GM21360 (cell line): ENCODE data around the gene SNIP1.
"Not testable (repeated sequence)": the region's sequence is repeated elsewhere in the genome, so short reads cannot be mapped to it uniquely, and the experiment has no call there.

Experiments used
- ATAC-seq: cut with Tn5 transposase; IDR thresholded peaks from one replicate; pipeline ENCODE4 v1.9.1; 2021; ENCODE audit warnings: mild to moderate bottlenecking, moderate library complexity; ENCODE audit not compliant: unreplicated experiment

The SNIP1 gene

DNA sequence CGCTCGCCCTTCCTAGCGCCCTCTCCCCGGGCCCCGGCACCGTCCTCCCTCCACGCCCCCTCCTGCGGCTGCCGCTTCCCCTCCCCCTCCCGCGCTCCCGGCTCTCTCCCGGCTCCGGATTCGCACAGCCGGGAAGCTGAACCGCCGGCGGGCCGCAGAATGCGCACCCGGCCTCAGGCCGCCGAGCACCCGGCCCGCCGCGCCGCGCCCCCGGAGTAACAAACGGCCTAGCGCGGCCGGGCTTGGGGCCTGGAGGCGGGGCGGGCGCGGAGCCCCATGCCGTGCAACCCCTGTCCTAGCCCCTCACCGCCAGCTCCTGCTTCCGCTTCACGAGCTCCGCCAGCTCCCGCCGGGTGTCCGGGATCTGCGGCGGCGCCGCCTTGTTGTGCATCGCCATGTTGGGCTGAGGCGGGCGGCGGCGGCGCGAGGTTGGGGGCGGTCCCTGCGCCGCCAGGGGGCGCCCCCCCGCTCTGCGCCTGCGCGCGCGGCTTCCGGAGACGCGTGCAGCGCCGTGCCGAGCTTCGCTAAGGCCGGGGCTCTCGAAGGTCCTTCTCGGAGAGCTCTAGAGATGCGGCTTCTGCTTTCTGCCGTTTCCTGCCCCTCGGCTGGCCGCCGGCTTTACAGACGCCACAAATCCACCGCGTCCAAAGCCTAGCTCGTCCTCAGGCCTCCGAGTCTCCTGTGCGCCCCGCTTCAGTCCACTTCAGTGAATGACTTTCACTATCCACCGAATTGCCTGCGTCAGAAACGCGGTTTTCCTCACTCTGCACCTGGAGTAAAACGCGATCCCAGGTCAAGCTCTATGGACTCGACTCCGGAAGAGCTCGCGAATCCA, 39.5 kb downstream of the SNIP1 start, which contains the start of gene MEAF6:
Gene MEAF6, minus strand, starts transcription at position 417 of the 835 bp plus-strand sequence. Its CDS starts 20 bp downstream, at position 397.
- peak; percentile 87 for ATAC-seq

DNA sequence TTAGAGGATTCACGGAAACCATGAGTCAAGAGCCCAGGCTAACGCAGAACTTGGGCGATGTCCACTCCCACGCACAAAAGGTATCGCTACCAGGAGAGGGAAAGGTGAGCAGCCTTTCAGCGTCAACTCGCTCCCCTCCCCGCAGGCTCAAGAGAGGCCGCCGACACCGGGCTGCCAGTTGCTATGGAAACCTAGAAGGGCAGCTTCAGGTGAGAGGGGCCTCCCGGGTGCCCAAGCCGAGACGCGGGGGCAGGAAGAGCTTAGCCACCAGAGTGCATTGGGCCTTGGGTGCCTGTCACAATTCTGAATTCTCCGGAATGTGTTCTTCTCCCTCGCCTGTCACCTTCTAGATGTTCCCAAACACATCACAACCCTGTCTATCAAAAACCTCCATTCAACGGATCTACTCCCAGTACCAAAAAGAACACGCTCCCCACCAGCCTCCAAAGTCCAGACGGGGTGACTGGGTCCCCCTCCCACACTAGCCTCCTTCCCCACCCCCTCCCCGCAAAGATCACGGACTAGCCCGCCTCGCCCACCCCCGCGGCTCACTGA, 40.2 kb downstream of the SNIP1 start:
- peak; percentile 30 for ATAC-seq

DNA sequence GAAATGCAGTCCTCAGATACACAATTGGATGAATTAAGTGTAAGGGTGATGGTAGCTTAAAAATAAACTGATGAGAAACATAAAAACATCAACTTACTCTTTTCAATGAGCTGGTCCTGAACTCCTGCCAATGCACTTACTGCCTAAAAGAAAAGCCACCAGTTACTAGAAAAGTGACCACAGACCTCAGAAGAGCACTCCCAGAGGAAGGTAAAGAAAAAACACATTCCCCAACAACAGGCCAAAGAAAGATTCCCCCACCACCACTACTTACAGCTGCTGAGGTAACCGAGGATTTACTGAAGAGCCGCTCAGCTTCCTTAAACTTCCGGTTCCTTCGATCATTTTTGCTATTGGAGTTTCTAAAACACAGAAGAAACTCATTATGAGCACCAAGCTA, 44.9 kb downstream of the SNIP1 start:
- no peak for ATAC-seq

DNA sequence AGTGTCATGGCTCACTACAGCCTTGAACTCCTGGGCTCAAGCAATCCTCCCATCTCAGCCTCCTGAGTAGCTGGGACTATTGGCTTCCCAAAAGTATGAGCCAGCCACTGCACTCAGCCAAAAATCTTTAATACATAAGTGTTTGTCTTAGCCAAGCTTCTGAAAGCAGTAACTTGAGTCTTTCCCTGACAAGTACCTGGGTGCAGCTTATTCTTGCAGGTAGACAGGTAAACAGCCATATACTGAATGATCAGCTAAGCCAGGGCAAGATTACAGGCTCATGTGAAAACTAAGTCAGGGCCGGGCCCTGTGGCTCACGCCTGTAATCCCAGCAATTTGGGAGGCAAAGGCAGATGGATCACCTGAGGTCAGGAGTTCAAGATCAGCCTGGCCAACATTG, 47.4 kb downstream of the SNIP1 start:
- no peak for ATAC-seq

DNA sequence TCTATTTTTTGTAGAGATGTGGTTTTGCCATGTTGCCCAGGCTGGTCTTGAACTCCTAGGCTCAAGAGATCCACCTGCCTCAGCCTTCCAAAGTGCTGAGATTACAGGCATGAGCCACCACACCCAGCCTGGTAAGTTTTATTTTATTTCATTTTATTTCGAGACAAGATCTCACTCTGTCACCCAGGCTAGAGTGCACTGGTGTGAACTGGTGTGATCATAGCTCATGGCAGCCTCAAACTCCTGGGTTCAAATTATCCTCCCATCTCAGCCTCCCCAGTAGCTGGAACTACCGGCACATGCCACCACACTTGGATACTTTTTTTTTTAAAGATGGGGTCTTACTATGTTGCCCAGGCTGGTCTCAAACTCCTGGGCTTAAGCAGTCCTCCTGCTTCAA, 51.3 kb downstream of the SNIP1 start:
- not testable (repeated sequence) for ATAC-seq

DNA sequence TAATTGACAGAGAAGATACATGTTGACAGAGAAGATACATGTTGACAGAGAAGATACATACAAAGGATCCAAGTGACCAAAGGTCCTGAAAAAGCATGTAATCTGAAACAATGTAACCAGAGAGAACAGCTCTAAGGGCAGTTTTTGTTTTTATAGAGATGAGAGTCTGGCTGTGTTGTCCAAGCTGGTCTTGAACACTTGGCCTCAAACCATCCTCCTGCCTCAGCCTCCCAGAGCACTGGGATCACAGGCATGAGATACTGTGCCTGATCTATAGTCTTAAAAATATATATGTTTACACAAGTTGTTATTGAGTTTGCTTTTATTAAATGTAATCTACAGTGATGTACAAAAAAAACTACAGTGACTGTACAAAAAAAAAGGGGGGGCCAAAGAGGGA, 52.0 kb downstream of the SNIP1 start:
- no peak for ATAC-seq

DNA sequence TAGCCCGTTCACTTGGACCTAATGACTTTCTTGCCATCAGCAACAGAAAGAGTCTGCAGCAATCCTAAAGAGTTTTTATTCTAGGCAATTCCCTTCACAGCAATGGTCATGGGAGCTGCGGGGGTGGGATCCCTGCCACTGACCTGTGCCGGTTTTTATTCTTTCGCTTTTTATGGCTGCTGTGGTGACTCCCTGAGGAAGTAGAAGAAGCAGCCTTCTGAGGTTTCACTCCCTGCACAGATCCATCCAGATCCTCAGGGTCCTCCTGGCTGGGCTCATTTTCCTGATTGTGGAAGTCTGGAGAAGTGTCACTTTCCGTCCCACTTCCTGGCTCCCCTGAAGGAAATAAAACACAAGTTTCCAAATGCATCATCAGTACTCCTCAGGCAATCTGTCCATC, 52.4 kb downstream of the SNIP1 start:
- ATAC-seq: no peak

DNA sequence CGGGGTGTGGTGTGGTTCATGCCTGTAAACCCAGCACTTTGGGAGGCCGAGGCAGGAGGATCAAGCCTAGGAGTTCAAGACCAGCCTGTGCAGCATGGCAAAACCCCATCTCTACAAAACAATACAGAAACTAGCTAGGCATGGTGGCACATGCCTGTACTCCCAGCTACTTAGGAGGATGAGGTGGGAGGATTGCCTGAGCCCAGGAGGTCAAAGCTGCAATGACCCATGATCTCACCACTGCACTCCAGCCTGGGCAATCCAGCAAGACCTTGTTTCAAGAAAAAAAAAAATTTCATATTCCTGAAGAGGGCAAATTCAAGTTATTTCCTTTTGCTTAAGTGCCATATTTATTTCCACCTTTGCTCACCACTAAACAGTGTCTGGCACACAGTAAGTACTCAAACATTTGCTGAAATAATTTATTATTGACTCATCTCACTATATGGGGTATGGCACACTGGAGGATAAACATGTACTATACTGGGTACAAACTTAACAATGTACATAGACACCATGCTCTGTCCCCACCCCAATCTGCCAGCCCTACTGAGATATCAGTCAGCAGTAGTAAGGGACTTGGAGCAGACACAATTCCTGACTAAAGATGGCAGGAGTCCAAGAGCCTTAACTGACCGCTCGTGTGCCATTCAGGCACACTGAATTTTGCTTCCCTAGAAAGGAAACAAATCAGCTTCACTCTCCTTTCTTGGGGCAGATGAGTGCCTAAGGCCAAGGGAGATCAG, 55.0 kb downstream of the SNIP1 start:
- ATAC-seq: no peak

DNA sequence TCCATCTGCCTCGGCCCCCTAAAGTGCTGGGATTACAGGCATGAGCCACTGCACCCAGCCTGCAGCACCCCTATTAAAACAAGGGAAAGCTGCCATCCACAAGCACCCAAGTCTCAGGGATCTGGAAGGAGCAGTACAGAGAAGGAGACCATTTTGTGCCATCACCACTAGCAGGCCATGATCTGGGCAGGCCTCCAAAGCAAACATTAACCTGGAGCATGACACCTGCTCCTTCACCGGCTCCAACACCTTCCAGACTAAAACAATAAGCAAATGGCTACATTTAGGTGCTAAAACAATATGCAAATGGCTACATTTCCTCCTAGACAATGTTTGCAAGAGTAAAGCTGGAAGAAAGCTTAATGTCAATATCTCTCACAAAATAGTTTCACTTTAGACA, 56.3 kb downstream of the SNIP1 start:
- no peak for ATAC-seq

DNA sequence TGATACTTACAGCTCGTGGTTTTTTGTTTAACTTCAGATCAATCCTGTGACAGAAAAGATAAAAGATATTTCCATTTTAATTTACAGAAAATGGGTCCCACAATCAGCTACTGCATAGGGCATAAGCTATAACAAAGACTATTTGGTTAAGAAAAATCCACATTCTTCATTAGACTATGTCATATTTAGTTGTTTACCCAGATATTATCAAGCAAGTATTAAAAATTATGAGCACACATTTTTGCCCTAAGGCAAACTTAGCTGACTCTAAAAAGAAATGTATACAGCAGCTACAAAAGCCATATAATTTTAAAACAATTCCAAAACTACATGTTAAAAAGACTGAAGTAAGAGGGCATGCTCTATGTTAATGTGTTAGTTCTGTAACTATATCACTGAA, 58.2 kb downstream of the SNIP1 start:
- no peak for ATAC-seq

DNA sequence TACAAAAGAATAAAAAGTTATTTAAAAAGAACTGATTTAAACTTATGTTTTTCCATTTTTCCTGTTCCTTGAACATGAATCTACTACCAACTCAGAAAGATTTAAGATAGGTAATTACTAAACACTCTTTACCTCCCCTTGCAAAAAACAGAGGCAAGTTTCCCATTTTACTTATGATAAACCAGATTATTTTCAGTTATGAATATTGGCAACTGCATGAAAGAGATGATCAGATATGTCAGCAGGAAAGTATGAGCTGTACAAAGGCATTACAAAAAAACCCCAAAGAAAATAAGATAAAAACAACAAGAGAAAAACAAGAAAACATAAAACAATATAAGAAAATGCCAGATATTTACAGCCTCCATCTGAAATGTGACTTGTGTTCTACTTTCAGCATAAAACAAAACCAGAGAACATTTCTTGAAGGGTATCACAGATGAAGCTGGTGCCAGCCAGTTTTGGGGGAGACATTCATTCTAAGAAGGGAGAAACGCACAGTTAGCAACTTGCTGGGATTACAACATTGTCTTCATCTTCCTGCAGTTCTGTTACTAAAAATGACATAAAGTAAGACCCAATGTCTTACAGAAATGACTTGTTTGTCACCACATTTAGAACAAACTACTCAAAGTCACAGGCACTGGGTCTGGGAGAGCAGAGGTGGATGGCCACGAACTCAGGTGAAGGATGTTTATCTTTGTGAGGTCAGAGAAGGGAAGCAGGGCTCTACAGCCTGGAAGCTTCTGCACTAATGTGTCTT, 60.6 kb downstream of the SNIP1 start:
- no peak for ATAC-seq

DNA sequence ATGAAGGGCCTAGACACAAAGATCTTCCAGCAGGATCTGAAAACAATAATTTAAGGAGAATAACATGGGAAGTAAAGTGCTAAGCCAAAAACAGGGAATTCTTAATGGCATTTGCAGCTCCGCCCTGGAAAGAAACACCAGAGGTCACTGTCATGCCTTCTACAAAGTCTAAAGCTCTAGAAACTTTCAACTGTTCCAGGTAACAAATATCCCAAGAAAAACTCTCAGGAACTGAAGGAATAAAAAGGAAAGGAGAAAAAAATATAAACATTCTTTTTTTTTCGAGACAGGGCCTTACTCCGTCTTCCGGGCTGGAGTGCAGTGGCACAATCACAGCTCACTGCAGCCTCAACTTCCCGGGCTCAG, 66.5 kb downstream of the SNIP1 start:
- ATAC-seq: no peak

DNA sequence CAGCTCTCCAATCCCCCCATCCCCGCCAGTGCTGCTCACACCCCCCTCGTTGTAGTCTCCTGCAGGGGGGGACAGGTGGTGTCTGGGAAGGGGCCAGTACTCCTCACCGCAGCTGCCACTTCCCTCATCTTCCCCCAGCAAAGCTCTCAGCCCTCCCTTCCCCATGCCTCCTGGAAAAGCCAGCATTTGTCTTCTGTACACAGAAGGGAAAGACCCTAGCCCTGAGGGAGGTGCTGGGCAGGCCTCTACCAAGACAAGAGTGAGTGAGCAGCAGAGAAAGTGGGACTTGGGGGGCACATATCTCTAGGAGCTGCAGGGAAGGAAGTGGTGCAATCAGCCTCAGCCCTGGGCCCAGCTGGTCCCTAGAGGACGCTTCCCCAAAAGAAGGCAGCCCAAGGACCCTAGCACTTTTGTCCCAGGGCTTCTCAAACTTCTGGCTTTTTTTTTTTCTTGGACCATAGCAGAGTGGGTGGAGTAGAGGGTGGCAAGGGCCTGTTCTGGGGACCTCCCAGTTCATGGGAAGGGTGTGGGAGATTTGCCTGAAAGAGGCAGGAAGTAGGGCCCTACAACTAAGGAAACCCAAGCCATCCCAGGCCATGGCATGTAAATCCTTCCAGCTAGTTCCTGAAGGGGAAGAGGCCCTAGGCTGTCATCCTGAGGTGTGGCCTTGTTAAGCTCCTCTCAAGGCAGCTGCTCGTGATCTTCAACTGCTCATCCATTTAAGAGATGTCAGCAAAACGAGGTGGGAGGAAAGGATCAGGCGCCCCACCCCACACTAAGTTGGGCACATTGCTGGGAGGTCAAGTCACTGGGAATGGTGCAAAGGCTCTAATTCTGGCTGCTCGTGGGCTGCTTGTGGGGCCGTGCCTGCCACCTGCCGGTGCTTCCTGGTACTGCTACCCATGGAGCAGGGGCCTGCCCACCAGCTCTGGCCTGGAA, 67.1 kb downstream of the SNIP1 start:
- no peak for ATAC-seq

DNA sequence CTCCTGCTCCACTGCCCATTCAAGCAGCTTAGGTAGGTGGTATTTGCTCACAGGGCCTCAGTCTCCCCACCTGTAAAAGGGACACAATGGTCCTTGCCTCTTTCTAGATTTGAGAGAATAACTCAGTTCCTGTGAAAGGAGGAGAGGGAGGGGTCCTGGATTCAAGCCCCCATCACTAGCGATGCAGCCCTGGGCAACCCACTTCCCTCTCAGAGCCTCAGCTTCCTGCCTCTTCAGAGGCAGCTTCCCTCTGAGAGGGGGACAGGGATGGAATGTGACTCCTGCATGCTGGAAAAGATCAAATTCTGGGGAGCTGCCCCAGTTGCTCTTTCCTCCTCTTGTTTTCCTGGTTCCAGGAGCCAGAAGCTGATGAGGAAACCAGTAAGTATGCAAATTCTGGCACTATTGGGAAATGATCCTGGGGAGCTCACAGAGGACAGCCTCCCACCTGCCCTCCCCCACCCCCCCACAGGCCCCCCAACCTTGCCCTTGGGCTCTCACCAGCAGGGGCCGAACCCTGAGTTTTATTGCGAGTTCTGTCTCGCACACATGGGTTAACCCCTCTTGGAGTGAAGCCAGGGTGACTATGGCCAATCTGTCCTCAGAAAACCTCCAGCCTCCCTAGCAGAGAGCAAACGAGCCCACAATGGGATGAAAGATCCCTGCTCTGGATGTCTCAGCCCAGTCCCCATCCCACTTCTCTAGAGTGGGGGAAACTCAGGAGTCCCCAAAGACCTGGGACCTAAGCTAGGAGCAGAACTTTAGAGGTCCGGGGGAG, 68.0 kb downstream of the SNIP1 start:
- ATAC-seq: no peak
